Liver (tissue), 3 donors: ENCODE measurements around the gene METTL3.

Experiments used
- CTCF ChIP-seq: fragments of 150-350 bp; IDR thresholded peaks from 2 replicates; pipeline ENCODE4 v1.5.1; 2017; ENCODE audit warnings: improper control_type of control experiment, low read depth, low read length; ENCODE audit not compliant: missing input control
- REST ChIP-seq: IDR thresholded peaks from 2 replicates; pipeline ENCODE4 v1.6.1; 2016; ENCODE audit warnings: antibody characterized with exemption, mild to moderate bottlenecking
- SP1 ChIP-seq: IDR thresholded peaks from 2 replicates; pipeline ENCODE4 v1.6.1; 2018; ENCODE audit warnings: antibody characterized with exemption, mild to moderate bottlenecking
- TAF1 ChIP-seq: conservative IDR thresholded peaks from 2 replicates; pipeline ENCODE4 v1.6.1; 2016; ENCODE audit warnings: antibody characterized with exemption, mild to moderate bottlenecking
- donor health status: healthy.
- donor health status: healthy.

- TF ChIP-seq TAF1 (no peak), REST (no peak), CTCF (no peak), SP1 (no peak)
Measured at GRCh38 chr14:21523203-21523602, 12.1 kb upstream of the METTL3 start.
